Body of pancreas (tissue), 4 donors: ENCODE results near the gene CREG2.

Experiments
- POLR2A ChIP-seq, 3 donors: fragments of 450-650 bp; IDR thresholded peaks; one replicate each; pipeline ENCODE4 v1.6.1; 2016; ENCODE audit warnings: antibody characterized with exemption in 3 of 3, mild to moderate bottlenecking in 2 of 3
- TF ChIP-seq, protein P1 (sequence below), 7 experiments: fragments of 450-650 bp in 4 of 7; fragments of 200-600 bp in 3 of 7; sonication (generic) in 3 of 7; IDR thresholded peaks; one replicate each; pipeline ENCODE4 v1.5.1; 2016 to 2019; ENCODE audit warnings: antibody characterized with exemption in 7 of 7

DNA sequence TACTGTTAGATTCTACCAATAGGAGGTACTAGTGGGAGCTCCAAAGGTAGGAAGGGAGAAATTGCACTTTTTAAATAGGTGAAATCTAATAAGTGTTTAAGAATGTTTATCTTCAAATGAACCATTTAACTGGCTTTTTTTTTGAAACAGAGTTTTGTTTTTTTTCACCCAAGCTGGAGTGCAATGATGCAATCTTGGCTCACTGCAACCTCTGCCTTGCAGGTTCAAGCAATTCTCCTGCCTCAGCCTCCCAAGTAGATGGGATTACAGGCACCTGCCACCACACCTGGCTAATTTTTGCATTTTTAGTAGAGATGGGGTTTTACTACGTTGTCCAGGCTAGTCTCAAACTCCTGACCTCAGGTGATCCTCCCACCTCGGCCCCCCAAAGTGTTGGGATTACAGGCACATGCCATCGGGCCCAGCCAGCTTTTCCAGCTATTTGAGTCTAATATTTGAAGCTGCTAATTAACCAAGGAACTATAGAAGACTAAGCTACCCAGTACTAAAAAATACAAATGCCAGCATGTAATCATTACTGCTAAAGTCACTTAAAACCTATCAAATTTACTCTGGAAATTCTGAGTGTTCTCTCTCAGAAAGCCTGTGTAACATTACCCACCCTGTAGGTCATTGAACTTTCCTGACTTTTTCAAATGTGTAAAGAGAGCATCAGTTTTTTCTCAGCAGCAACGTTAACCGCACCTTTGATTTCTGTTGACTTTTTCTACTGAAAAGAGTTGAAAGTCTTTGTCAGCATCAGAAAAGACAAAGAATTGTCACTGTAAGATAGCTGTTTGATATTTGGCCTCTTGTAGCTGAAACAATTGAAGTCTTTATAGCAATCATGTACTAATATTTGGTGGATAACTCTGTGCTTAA is 54.2 kb downstream of the CREG2 start:
- TF ChIP-seq, protein P1, sequence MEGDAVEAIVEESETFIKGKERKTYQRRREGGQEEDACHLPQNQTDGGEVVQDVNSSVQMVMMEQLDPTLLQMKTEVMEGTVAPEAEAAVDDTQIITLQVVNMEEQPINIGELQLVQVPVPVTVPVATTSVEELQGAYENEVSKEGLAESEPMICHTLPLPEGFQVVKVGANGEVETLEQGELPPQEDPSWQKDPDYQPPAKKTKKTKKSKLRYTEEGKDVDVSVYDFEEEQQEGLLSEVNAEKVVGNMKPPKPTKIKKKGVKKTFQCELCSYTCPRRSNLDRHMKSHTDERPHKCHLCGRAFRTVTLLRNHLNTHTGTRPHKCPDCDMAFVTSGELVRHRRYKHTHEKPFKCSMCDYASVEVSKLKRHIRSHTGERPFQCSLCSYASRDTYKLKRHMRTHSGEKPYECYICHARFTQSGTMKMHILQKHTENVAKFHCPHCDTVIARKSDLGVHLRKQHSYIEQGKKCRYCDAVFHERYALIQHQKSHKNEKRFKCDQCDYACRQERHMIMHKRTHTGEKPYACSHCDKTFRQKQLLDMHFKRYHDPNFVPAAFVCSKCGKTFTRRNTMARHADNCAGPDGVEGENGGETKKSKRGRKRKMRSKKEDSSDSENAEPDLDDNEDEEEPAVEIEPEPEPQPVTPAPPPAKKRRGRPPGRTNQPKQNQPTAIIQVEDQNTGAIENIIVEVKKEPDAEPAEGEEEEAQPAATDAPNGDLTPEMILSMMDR (IDR thresholded peaks at IDR 0.05) = no peak
- TF ChIP-seq POLR2A (IDR thresholded peaks at IDR 0.05) = no peak
